ENCODE data around the gene PTPRG. TPM values are rescaled to one million over a fixed set of nuclear protein-coding genes. Genes with fewer than 3 reads are reported as not detected.

Gene PTPRG
- total RNA-seq, 4 donors from 2014 or later, result 33.5 to 56.6 (median 46.9) TPM

GRCh38 chr3:61664105-61664482, 102.7 kb downstream of the PTPRG start:
- Histone ChIP-seq H3K9me3 (no peaks in the 10 kb centered on the region), H3K36me3 (no peaks in the 10 kb centered on the region), H3K27me3 (no peaks in the 10 kb centered on the region), H3K27ac (no peak overlapping the region), H3K4me1 (peaks cover 0 to 9% (median 0%) of the 10 kb centered on the region in 4 donors), H3K4me3 (no peak overlapping the region)
- no peak for TF ChIP-seq POLR2A (IDR thresholded peaks at IDR 0.05)
- TF ChIP-seq CTCF (IDR thresholded peaks at IDR 0.05), result no peak
- DNase-seq, result no peak

- TF ChIP-seq POLR2A (IDR thresholded peaks at IDR 0.05) (no peak), CTCF (IDR thresholded peaks at IDR 0.05) (no peak)
- H3K4me1 ChIP-seq, result peaks cover 0 to 11% (median 0%) of the 10 kb centered on the region in 4 donors
- no peak overlapping the region for H3K4me3 ChIP-seq
- no peaks in the 10 kb centered on the region for H3K36me3 ChIP-seq
- no peaks in the 10 kb centered on the region for H3K9me3 ChIP-seq
- DNase-seq, result no peak
- H3K27ac ChIP-seq, result no peak overlapping the region
- H3K27me3 ChIP-seq, result no peaks in the 10 kb centered on the region
Measured at GRCh38 chr3:61665121-61665520, 103.8 kb downstream of the PTPRG start.

- Histone ChIP-seq H3K4me1 (peaks cover 0 to 11% (median 0%) of the 10 kb centered on the region in 4 donors), H3K4me3 (no peak overlapping the region), H3K27me3 (no peaks in the 10 kb centered on the region), H3K36me3 (no peaks in the 10 kb centered on the region), H3K9me3 (no peaks in the 10 kb centered on the region), H3K27ac (no peak overlapping the region)
- DNase-seq, result no peak
- TF ChIP-seq POLR2A (IDR thresholded peaks at IDR 0.05) (no peak), CTCF (IDR thresholded peaks at IDR 0.05) (no peak)
Measured at GRCh38 chr3:61665987-61666386, 104.6 kb downstream of the PTPRG start.

GRCh38 chr3:61666615-61667330, 105.4 kb downstream of the PTPRG start:
- Histone ChIP-seq H3K27me3 (no peaks in the 10 kb centered on the region), H3K27ac (no peak overlapping the region)

GRCh38 chr3:61667383-61667782, 106.0 kb downstream of the PTPRG start:
- no peak overlapping the region for H3K4me3 ChIP-seq
- H3K4me1 ChIP-seq, result peaks cover 0 to 11% (median 0%) of the 10 kb centered on the region in 4 donors
- no peaks in the 10 kb centered on the region for H3K9me3 ChIP-seq
- DNase-seq, result peak in 1 of 3 donors; percentile 66
- H3K36me3 ChIP-seq, result no peaks in the 10 kb centered on the region
- no peak overlapping the region for H3K27ac ChIP-seq
- H3K27me3 ChIP-seq, result no peaks in the 10 kb centered on the region
- TF ChIP-seq CTCF (IDR thresholded peaks at IDR 0.05) (no peak), POLR2A (IDR thresholded peaks at IDR 0.05) (no peak)

More at GRCh38 chr3:61666615-61667330, 105.4 kb downstream of the PTPRG start:
- DNase-seq, result no peak
- Histone ChIP-seq H3K4me1 (peaks cover 0 to 11% (median 0%) of the 10 kb centered on the region in 4 donors), H3K9me3 (no peaks in the 10 kb centered on the region), H3K36me3 (no peaks in the 10 kb centered on the region), H3K4me3 (no peak overlapping the region)
- TF ChIP-seq CTCF (IDR thresholded peaks at IDR 0.05), result no peak
- no peak for TF ChIP-seq POLR2A (IDR thresholded peaks at IDR 0.05)
